ENCODE measurements around the gene MXD3.
"Not testable (repeated sequence)": the region's sequence is repeated elsewhere in the genome, so short reads cannot be mapped to it uniquely, and the experiment has no call there.

Gene MXD3

DNA sequence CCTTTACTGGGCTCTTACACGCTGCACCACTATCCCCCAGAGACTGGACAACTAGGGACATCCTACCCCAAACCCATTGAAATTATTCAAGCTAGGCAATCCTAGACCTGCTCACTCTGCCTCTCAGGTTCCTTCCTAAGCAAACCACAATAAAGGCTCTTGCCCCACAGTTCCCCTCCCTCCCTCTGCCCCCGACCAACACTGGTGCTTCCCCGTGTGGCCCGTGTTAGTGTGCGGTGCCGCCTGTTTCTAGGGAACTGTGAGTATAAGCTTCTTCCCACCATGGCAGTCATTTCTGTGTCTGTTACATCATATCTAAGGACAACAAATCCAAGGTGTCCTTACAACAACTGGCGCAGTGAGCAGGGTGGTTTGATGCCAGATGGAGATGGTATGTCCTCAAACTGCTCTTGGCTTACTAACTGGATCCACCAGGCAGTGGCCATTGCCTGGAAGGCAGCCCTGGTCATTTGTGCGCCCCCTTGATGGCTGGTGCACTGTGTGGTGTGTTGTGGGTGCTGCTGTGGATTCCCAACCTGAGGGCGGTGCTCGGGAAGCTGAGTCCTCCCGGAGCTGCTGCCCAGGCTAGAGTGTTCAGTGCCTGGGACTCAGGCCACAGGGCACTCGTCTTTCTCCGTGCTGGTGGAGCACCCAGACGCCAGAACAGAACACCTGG lies 8.4 kb upstream of the MXD3 start:
- DNase-seq, result no peak

DNA sequence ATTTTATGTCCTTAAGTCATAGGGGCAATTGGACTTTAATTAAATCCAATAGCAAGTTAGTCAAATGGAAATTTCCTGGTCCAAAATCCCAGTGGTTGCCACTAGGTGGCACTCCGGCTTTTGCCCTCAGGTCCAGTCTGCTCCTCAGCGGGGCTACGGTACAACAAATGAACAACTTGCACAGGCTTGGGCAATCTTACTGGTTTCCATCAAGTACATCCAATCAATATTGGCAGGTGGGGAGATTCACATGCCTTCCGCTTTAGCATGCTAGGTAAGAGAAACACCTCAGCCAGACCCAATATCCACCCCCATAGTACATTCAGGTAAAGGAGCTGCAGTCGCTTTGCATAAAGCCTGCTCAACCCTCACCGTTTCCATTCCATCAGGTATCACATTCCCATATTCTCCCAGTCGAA lies 6.3 kb upstream of the MXD3 start:
- DNase-seq, result peak; percentile 69

GRCh38 chr5:177316005-177316404 lies 4.3 kb upstream of the MXD3 start:
- no peak for DNase-seq

GRCh38 chr5:177315411-177315810 lies 3.7 kb upstream of the MXD3 start:
- no peak for DNase-seq

DNA sequence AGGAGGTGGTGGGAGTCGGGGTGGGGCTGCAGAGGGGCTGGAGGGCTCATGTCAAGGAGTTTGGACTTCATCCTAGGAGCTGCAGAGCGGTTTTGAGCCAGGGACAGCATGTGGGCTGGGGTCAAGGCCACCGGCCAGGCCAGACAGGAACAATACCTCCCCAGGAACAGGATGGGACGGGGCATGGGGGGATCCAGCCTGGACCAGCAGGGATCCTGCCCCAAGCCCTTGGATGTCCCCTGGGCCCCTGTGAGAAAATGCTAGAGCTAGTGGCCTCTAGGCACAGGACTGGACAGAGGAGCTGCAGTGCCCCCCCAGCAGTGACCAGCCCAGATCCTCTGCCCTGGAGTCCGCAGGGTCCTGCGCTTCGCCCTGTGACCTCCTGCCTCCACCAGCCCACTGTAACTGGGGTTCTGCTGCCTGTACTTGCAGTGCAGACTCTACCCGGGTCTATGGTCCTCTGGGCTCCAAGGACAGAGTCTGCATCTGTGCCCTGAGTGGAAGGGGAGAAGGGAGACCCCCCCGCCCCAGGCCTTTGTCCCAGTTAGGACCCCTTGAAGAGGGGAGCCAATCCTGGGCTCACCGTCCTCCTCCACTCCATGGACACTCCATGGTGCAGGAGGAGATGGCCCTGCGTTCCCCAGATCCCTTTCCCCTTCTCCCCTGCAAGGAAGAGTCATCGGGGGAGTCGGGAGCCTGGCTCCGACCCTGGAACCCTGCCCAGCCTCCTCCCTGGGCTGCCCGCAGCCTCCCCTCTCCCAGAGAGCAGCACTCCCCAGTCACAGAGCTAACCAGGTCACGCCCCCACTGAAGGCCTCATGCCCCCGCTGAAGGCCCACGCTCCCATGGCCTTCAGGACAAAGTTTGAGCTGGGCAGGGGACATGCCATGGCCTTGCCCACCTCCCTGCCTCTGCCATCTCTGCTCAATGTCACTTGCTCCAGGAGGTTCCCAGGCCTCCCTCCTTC lies 3.0 kb upstream of the MXD3 start:
- no peak for DNase-seq

DNA sequence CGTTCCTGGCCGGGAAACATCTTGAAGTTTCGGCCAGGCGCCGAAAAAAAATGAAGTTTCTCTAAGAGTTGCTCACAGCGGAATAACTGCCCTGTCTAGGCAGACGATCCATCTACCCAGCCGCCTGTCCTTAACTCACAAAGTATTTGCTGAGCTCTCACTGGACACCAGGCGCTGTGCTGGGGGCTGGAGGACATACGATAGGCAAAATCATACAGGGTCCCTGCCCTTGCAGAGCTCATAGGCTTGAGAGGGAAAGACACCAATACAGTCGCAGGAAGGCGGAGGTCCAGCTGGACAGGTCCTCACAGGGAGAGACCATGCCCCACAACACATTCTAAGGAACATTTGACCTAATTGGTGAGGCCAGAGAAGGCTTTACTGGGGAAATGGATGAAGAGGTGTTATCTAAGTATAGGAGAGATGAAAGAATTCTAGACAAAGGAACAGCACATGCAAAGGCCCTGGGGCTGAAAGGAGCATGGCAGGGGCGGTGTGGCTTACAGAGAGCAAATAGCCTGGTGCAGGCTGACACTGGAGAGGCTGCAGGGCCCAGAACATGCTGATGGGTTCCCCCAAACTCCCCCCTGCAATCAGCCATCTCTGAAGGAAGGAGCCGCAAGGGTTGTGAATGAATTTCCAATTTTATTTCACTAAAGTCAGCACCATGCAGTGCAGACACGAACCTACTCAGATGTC lies 2.0 kb upstream of the MXD3 start:
- DNase-seq, result no peak

DNA sequence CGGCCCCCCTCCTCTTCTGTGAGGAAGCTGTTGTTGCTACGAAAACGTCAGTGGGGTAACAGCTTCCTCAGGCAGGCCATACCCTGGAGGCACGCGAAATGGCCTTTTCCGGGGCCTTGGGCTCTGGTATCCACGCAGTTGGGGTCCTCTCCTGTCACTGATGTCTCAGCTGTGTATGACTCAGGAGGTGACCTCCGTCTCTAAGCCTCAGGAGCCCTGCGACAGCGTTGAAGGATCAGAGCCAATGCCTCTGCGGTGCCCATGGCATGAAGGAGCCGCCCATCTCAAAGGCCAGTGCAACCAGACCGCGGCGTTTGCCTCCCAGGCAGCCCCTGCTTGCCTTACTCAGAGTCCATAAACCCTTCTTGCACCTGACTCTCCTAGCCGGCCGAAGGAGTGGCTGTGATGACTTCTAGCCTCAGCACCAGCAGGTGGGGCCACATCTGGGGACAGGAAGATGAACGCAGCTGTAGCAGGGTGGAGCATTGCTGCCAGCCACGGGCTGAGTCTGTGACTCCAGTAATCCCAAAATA lies 1.0 kb upstream of the MXD3 start:
- peak; percentile 47 for DNase-seq

DNA sequence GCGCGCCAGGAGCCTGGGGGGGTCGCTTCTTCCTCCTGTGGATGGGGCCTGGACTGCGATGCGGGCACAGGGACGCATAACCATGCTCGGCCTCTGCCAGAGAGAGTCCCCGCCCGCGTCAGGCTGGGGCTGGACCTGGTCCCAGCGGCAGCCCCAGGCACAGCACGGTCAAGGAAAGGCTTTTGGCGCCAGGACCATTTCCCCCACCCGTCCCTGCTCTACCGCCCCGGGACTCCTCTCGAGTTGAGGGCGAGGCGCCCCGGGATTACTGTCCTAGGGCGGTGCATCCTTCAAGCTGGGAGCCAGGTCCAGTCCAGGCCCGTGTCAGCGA lies 341 bp downstream of the MXD3 start:
- DNase-seq, result no peak

DNA sequence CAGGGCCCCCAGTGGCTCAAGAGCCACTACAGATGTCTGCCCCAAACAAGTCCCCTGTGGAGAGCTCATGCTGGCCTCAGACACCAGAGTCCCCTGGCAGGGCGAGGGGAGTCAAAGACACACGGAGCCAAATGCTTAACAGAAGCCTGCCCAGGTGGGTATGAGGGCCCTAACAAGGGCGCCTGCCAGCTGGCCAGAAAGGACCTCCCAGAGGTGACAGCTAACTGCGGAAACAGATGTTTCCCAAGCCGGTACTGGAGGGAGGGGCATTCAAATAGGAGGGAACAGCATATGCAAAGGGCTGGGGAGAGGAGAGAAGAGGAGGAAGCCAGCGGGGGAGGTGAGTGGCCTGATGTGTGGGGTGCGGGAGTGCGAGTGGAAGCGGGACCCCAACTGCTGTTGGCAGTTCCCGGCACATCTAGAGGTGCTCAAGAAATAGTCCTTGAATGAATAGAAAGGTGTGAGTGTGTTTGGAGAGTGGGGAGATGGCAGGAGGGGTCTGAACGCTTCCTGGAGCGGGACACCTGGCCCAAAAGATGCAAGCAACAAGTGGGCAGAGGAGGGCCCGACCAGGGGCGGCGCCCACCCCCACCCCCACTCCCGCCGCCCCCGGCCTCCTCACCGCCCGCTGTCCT lies 824 bp downstream of the MXD3 start:
- DNase-seq, result no peak

GRCh38 chr5:177310332-177310731 lies 1.4 kb downstream of the MXD3 start:
- no peak for DNase-seq

GRCh38 chr5:177309351-177310191 lies 2.1 kb downstream of the MXD3 start:
- peak; percentile 70 for DNase-seq

DNA sequence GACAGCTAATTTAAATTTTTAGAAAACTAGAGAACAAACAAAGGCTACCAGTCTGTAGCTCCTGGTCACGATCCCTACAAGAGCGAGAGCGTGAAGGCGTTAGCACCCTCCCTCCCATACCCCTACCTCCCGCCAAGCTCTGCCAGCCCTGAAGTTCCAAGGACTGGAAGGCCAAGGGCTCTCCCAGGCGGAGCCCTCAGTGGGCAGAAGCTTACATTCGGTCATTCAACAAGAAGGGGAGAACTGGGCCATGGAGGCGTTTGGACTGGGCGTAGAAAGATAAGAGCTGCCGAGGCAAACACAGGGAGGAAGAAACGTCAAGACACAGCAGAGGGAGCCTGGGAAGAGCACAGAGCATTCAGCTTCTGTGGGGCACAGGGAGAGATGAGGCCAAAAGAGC lies 3.0 kb downstream of the MXD3 start:
- DNase-seq, result no peak

- DNase-seq, result no peak
Measured at GRCh38 chr5:177307544-177308363, 3.9 kb downstream of the MXD3 start.

DNA sequence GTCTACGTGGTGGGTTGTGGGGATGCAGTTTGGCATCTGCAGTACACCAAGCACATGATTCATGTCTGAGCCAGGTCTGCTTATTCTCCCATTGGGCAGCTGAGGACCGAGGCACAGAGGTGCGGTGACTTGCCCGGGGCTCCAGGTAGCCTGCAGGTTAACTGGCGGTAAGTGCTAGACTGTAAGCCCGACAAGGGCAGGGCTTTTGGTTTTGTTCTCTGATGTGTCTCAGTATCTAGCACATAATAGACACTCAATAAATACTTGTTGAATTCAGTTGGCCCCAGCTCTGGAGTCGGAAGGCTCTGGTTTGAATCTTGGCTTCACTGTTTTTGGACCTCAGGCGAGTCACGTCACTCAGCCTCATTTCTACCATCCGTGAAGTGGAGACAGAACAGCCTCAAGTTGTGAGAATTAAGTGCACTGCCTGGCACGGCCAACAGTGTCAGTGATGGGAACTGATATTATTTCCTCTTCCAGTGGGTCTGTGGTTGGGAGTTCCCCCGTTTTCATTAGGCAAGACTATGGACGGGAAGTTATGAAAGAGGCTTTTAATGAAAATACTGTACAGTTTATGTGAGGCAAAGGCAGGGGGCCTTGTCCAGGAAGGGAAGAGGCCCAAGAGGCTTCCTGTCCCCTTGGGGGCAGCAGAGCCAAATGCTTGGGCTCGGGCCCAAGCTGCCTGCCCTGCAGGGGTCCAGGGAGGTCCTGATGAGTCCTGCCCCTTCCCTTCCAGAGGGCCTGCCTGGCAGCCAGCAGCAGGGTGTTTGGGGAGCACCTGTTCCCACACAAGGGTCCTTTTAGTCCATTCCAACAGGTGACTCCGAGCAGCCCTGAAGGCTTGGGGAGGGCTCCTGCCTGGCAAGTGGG lies 4.8 kb downstream of the MXD3 start:
- no peak for DNase-seq

GRCh38 chr5:177306103-177306640 lies 5.5 kb downstream of the MXD3 start:
- not testable (repeated sequence) for DNase-seq

DNA sequence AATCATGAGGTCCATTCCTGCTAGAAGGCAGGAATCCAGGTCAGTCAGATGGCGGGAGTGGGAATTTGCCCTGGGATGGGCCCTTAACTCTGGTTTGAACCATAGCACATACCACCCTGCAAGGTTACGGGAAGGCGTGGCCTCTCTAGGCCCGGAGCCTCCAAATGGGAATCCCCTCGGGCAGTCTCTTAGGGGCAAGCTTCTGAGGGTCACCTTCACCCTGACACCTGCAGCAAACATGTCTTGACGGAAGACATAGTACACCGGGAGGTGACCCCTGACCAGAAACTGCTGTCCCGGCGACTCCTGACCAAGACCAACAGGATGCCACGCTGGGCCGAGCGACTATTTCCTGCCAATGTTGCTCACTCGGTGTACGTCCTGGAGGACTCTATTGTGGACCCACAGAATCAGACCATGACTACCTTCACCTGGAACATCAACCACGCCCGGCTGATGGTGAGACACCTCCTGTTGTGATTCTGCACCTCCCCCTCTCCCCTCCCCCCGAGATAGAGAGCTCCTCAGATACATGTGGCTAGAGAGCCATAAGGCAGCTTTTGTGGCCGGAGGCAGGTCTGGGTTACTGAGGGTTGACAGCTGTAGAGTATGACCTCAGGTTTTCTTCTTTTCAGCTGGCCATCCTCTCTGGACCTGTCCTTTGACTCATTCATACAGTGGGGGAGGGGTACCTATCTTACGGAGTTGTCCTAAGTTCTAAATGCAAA lies 7.1 kb downstream of the MXD3 start:
- DNase-seq, result no peak

GRCh38 chr5:177303925-177304391 lies 7.7 kb downstream of the MXD3 start:
- no peak for DNase-seq

GRCh38 chr5:177303121-177303924 lies 8.4 kb downstream of the MXD3 start, which contains the start of the genes PRELID1 and RAB24:
PRELID1 (plus strand) TSS chr5:177303799; CDS start chr5:177303986, 187 bp downstream.
RAB24 (minus strand) TSS chr5:177303719; CDS start chr5:177303288, 431 bp downstream.
- DNase-seq, result peak; percentile 95

All from activated CD4-positive, CD25-positive, alpha-beta regulatory T cell treated with anti-CD3 and anti-CD28 coated beads, Interleukin-2, amount 50 U/mL, for 72 hours (primary cell).